ENCODE measurements around the gene STRN4.
"Not testable (repeated sequence)": the region's sequence is repeated elsewhere in the genome, so short reads cannot be mapped to it uniquely, and the experiment has no call there.

The STRN4 gene

DNA sequence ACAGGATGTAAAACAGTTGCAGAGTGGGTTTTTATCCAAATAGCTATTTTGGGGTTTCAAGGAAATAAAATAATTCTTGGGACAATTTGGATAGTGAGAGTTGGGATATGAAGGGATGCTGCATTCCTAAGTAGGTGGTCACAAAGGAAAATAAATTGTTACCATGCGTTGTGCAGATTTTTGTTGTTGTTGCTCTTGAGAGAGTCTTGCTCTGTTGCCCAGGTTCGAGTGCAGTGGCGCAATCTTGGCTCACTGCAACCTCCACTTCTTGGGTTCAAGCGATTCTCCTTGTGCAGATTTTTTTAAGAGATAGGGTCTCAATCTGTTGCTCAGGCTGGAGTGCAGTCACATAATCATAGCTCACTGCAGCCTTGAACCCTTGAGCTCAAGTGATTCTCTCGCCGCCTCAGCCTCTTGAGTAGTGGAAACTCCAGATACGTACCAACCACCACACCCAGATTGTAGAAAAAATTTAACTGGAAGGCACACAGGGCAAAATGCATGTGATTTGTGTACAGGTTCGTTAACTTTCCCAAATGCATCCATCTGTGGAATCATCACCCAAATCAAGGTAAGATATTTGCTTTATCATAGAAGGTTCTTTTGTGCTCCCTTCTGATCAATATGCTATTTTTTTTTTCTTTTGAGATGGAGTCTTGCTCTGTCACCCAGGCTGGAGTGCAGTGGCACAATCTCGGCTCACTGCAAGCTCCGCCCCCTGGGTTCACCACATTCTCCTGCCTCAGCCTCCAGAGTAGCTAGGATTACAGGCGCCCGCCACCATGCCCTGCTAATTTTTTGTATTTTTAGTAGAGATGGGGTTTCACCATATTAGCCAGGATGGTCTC, 26.1 kb upstream of the STRN4 start:
- no peak for DNase-seq

DNA sequence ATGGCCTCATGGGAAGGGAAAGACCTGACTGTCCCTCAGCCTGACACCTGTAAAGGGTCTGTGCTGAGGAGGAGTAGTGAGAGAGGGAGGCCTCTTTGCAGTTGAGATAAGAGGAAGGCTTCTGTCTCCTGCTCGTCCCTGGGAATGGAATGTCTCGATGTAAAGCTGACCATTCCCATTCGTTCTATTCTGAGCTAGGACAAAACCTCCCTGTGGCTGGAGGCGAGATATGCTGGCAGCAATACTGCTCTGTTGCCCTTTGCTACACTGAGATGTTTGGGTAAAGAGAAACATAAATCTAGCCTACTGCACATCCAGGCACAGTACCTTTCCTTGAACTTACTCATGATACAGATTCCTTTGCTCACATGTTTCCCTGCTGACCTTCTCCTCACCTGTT, 22.5 kb upstream of the STRN4 start:
- not testable (repeated sequence) for DNase-seq

DNA sequence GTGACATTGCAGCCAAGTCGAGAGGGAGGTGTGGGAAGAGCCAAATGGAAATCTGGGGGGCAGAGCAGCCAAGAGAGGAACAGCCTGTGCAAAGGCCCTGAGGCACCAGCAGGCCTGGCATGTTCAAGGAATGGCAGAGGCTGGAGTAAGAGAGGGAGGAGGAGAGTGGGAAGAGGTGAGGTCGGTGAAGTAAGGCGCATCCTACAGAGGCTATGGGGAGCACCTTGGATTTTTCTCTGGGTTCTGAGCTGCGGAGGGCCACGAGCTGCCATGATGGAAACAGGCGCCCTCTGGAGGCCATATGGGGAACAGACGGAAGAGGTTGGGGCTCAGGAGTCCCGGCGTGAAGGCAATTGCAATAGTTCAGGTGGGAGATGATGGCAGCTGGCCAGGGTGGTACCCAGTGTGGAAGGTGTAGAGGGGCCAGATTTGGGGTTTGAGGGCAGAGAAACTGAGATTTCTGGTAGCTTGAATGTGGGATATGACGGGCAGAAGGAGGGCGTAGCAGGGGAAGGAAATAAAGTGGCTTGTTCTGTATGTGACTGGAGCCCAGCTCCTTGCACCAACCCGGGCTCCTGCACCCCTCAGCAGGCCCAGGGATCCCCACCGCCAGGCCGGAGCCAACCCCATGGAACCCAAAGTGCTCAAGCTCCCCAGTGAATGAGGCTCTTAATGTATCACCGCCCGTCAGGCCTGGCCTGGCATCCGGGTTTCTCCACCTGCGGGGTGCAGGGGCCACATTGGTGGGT, 20.5 kb upstream of the STRN4 start:
- peak; percentile 47 for DNase-seq

DNA sequence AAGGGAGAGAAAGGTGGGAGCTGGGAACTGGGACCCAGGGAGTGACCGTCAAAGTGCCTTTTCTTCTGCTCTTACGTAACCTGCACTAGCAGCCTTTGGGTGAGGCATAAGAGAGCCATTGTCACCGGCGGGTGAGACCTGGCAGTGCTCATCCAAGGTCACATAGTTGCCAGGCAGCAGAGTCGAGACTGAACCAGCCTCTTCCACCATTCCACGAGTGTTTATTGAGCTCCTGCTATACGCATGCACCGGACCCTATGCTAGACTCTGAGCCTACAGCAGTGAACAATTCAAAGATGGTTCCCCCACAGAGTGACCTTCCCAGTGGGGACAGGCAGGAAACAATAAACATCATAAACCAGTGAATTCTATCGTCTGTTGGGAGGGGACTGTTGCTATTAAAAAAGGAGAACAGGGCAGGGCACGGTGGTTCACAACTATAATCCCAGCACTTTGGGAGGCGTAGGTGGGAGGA, 18.6 kb upstream of the STRN4 start:
- no peak for DNase-seq

DNA sequence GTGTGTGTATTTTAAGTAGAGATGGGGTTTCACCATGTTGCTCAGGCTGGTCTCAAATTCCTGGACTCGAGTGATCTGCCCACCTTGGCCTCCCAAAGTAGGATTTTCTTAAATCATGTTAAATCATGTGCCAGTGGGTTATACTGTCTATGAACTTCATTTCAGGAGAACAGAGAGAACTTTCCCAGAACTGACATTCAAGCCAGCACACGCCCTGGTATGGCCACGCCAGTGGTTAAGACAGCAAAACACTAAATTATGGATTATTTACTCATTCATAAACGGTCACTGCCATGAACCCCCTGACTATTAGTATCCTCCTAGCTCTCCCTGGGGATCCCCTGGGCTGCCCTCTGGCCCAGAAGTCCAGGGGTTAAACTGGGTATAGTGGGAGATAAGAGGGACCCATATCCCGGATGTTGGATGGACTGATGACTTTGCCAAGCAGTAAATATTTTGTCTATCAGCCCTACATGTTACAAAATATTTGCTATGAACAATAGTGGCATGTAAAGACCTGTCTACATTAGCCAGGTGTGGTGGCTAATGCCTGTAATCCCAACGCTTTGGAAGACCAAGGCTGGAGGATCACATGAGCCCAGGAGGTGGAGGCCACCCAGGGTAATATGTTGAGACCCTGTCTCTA, 16.1 kb upstream of the STRN4 start:
- no peak for DNase-seq

DNA sequence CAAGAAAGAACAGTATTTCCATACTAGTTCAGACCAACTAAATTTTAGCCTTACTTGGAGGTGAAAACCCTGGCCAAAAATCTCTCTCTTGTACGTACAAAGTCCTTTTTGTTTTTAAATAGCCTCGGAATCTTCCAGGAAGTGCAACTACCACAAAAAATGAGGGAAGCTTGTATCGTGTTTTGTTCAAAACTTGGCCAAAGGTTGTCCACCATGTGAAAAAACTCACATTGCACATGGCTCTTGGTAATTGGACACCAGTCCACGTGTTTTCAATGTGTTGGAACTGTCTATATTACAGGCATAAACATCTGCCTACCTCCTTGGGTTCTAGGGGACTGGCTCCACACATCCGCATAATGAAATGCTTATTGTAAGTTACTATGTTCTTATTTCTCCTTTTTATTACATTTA, 15.2 kb upstream of the STRN4 start:
- DNase-seq, result no peak

DNA sequence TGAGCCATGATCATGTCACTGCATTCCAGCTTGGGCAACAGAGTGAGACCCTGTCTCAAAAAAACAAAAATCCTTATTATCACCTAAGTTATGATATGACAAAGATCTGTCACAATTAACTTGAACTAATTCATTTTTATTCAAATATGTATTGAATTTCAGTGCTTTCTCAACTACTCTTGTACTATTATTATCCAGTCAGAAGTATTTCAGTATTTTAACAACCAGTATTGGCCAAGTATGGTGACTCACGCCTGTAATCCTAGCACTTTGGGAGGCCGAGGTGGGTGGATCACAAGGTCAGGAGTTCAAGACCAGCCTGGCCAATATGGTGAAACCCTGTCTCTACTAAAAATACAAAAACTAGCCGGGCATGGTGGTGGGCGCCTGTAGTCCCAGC, 14.6 kb upstream of the STRN4 start:
- DNase-seq, result not testable (repeated sequence)

DNA sequence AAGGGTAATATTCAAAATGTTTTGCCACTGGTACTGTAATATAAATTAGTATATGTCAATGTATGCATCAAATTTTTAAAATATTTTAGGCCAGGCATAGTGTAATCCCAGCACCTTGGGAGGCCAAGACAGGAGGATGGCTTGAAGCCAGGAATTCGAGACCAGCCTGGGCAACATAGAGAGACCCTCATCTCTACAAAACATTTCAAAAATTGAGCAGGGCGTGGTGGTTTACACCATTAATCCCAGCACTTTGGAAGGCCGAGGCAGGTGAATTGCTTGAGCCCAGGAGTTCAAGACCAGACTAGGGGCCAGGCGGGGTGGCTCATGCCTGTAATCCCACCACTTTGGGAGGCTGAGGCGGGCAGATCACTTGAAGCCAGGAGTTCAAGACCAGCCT, 14.1 kb upstream of the STRN4 start:
- no peak for DNase-seq

DNA sequence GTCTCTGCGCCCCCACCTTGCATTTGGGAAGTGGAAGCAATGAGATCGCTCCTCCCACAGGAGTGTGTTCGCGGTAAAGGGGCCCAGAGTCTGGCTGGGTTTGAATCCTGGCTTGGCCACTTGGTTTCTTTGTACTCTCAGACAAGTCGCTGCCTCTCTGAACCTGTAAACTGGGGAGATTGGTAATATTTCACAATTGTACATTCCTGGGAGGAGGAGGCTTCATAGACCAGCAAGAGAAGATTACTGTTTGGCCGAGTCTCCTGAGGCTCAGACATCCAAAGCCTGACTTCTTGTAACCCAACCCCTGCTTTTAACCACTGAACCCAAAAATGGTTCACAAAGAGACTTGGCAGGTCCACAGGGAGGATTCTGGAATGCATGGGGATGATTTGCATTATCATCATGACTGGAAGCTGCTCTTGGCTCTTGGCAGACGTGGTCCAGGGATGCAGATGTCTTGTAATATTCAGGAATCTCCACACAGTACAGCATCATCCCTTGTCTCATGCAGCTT, 13.6 kb upstream of the STRN4 start:
- DNase-seq, result no peak

DNA sequence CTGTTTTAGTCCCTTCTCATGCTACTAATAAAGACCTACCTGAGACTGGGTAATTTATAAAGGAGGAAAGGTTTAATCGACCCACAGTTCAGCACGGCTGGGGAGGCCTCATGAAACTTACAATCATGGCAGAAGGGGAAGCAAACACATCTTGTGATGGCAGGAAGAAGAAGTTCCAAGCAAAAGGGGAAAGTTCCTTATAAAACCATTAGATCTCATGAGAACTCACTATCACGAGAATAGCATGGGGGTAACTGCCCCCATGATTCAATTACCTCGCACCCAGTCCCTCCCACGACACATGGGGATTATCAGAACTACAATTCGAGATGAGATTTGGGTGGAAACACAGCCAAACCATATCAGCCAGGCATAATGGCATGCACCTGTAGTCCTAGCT, 13.0 kb upstream of the STRN4 start:
- no peak for DNase-seq

DNA sequence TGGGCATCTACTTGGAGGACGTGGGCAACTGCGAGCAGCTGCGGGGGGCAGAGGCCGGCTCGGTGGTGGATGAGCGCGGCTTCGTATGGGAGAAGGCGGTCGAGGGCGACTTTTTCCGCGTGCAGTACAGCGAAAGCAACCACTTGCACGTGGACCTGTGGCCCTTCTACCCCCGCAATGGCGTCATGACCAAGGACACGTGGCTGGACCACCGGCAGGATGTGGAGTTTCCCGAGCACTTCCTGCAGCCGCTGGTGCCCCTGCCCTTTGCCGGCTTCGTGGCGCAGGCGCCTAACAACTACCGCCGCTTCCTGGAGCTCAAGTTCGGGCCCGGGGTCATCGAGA, 10.3 kb upstream of the STRN4 start:
- DNase-seq, result no peak

DNA sequence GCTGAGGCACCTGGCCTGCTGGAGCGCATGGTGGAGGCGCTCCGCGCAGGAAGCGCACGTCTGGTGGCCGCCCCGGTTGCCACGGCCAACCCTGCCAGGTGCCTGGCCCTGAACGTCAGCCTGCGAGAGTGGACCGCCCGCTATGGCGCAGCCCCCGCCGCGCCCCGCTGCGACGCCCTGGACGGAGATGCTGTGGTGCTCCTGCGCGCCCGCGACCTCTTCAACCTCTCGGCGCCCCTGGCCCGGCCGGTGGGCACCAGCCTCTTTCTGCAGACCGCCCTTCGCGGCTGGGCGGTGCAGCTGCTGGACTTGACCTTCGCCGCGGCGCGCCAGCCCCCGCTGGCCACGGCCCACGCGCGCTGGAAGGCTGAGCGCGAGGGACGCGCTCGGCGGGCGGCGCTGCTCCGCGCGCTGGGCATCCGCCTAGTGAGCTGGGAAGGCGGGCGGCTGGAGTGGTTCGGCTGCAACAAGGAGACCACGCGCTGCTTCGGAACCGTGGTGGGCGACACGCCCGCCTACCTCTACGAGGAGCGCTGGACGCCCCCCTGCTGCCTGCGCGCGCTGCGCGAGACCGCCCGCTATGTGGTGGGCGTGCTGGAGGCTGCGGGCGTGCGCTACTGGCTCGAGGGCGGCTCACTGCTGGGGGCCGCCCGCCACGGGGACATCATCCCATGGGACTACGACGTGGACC, 9.7 kb upstream of the STRN4 start:
- DNase-seq, result no peak

DNA sequence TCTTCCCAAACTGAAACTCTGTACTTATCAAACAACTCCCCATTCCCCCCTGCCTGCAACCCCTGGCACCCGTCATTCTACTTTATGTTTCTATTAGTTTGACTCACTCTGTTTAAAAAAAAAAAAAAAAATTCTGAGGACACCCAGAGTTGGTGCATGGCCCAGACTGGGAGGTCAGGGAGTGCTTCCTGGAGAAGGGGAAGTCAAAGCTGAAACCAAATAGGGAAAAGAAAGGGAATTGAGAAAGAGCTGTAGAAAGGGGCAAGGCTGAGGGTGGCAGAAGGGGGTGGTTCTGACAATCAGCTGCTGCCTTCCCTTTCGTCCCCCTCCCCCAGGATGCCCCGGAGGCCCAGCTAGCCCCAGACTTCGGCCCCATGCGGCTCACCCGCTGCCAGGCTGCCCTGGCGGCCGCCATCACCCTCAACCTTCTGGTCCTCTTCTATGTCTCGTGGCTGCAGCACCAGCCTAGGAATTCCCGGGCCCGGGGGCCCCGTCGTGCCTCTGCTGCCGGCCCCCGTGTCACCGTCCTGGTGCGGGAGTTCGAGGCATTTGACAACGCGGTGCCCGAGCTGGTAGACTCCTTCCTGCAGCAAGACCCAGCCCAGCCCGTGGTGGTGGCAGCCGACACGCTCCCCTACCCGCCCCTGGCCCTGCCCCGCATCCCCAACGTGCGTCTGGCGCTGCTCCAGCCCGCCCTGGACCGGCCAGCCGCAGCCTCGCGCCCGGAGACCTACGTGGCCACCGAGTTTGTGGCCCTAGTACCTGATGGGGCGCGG, 9.0 kb upstream of the STRN4 start:
- DNase-seq, result no peak

DNA sequence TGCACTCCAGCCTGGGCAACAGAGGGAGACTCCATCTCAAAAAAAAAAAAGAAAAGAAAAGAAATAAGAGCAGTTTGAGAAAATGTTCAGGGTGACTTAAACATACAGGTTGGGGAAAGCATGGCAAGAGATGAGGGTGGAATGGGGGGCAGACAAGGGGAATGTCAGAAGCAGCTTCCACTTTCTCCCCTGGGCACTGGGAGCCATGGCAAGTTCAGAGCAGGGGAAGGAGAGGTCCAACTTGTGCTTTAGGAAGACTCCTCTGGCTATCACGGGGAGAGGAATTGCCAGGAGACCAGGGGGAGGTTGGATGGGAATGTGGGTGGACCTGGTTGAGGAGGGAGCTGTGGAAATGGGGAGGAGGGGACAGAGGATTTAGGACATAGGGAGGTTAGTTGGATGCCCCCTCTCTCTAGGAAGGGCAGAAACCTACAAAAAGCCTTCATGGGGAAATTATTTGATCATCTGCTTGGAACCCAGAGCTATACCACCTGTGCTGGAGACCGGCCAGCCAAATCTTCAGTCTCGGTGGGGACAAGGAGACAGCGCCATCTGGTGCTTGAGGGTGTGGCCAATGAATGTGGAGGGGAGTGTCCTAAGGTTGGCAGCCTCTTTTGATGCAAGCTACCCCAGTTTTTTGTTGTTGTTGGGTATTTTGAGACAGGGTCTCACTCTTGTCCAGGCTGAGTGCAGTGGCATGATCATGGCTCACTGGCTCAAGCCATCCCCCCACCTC, 7.3 kb upstream of the STRN4 start:
- DNase-seq, result peak; percentile 43

DNA sequence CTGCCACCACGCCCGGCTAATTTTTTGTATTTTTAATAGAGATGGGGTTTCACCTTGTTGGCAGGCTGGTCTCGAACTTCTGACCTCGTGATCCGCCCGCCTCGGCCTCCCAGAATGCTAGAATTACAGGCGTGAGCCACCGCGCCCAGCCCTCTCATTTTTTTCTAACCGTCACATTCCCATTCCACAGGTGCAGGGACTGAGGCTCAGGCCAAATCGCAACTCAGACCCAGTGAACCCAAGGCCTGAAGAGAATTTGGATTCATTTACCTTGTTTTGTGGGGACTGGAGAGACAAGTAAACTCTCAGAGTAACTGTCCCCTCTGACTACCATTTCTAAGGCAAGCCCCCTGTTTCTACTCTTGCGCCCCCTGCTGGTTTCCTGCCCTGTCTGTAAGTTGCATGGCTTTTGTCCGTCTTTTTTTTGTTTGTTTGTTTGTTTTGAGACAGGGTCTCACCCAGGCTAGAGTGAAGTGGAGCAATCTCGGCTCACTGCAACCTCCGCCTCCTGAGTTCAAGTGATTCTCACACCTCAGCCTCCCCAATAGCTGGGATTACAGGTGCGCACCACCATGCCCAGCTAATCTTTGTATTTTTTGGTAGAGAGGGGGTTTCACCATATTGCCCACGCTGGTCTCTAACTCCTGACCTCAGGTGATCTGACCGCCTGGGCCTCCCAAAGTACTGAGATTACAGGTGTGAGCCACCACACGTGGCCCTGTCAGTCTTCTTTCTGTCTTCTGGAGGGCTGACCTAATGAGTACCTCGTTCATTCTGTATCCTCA, 2.3 kb upstream of the STRN4 start:
- DNase-seq, result peak; percentile 54

DNA sequence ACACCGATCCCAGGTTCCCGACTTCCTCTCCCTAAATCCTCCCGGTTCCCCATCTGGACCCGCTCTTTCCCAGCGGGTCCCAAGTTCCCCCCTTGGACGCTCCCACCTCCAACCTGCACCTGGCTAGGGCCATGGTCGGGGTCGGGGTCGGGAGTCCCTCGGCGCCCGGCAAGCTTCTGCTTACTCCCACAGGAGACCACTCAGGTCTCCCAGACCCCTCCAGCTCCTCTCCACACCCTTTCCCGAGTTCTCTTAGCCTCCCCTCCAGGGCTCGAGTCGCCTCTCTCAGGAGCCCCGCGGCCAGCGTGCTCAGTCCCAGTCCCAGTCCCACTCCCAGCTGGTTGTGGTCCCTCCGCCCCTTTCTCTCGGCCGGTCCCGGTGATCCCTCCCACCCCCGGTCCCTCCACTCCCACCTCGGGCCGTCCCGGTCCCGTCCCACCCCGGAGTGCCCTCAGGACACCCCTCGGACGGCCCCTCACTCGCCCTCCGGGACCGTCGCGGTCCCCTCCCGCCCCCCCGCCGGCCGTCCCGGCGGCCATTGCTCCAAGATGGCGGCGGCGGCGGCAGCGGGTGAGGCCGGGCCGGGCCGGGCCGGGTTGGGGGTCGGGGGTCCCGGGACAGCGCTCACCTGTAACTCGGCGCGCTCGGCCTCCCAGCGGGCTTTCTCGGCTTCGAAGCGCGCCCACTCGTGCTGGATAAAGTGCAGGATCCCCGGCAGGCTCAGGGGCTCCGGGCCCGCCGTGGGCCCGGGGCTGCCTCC, 549 bp downstream of the STRN4 start, which contains the start of gene FKRP:
Gene FKRP (plus strand): TSS at position 537 of the 760 bp plus-strand sequence. CDS start 9,394 bp downstream, outside the sequence.
- no peak for DNase-seq

DNA sequence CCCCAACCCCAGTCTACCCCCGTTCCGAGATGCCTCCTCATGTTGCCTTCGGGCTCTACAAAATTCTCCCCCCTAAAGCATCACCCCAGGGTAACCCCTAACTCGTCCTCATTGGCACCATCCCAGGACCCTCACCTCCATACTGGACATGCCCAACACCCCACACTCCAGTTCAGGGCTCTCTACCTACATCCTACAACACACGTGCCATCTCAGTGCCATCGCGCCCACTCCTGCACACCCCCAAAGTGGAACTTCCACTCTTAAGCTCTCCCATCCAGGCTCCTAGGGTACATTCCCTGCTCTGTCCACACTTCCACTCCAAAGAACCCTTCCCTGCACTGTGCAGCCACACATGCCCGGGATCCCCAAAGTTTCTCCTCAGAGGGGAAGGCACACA, 1.2 kb downstream of the STRN4 start:
- DNase-seq, result no peak

DNA sequence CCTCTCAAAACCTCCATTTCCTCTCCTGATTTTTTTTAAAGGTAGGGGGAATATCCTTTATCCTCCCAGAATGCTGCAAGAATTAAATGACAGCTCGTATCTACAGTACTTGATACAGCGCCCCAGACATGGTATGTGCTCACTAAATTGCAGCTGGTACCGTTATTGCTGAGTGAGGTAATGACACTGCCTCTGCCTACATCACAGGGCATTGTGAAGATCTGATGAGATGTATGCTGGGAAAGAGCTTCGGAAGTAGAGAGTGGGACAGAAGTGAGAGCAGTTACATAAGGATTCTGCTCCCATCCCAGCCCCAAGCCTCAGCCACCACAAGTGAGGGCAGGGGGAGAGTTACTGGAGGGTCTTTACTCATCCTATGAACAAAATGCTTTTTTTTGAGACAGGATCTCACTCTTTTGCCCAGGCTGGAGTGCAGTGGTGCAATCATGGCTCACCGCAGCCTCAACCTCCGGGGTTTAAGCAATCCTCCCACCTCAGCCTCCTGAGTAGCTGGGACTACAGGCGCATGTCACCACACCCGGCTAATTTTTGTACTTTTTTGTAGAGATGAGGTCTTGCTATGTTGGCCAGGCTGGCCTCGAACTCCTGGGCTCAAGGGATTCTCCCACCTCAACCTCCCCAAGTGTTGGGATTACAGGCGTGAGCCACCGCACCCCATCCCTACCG, 2.1 kb downstream of the STRN4 start:
- DNase-seq, result no peak

DNA sequence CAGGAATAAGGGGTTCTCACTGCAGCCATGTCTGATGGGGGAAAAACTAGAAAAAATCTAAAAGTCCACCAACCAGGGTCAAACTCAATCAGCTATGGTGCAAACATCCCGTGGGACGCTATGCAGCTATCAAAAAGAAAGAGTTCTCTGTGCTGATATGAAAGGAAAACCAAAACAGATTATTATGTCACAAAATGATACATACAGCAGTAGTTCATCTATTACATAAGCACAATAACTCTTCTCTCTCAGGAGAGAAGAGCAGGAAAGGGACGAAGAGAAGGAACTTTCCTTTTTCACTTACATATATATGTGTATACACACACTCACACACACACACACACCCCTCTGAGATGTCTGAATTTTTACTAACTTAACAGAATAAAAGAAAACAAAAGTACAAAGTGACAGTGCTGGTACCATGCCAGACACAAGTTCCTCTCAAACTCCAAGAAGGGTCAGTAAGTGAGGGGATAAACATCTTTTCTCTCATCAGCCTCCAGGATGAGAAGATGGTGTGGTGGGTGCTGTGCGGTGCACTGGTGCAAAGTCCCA, 3.2 kb downstream of the STRN4 start:
- no peak for DNase-seq

Measured in activated CD4-positive, alpha-beta T cell treated with anti-CD3 and anti-CD28 coated beads for 1 hour (primary cell).